ENCODE data around the gene ATP2B3.

Gene ATP2B3

GRCh38 chrX:153495362-153495751 is 22.1 kb upstream of the ATP2B3 start:
- TF ChIP-seq, protein P1, sequence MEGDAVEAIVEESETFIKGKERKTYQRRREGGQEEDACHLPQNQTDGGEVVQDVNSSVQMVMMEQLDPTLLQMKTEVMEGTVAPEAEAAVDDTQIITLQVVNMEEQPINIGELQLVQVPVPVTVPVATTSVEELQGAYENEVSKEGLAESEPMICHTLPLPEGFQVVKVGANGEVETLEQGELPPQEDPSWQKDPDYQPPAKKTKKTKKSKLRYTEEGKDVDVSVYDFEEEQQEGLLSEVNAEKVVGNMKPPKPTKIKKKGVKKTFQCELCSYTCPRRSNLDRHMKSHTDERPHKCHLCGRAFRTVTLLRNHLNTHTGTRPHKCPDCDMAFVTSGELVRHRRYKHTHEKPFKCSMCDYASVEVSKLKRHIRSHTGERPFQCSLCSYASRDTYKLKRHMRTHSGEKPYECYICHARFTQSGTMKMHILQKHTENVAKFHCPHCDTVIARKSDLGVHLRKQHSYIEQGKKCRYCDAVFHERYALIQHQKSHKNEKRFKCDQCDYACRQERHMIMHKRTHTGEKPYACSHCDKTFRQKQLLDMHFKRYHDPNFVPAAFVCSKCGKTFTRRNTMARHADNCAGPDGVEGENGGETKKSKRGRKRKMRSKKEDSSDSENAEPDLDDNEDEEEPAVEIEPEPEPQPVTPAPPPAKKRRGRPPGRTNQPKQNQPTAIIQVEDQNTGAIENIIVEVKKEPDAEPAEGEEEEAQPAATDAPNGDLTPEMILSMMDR (IDR thresholded peaks at IDR 0.05; ENCODE audit: extremely low read depth, missing control alignments): no peak
- no peak for DNase-seq (ENCODE audit: low spot score)

- TF ChIP-seq, protein P1 (IDR thresholded peaks at IDR 0.05; ENCODE audit: extremely low read depth, missing control alignments): no peak
- DNase-seq (ENCODE audit: low spot score): no peak
Measured at GRCh38 chrX:153495903-153496589, 21.4 kb upstream of the ATP2B3 start.

- DNase-seq (ENCODE audit: low spot score): no peak
- TF ChIP-seq, protein P1 (IDR thresholded peaks at IDR 0.05; ENCODE audit: extremely low read depth, missing control alignments): no peak
Measured at GRCh38 chrX:153496590-153496959, 20.9 kb upstream of the ATP2B3 start.

DNA sequence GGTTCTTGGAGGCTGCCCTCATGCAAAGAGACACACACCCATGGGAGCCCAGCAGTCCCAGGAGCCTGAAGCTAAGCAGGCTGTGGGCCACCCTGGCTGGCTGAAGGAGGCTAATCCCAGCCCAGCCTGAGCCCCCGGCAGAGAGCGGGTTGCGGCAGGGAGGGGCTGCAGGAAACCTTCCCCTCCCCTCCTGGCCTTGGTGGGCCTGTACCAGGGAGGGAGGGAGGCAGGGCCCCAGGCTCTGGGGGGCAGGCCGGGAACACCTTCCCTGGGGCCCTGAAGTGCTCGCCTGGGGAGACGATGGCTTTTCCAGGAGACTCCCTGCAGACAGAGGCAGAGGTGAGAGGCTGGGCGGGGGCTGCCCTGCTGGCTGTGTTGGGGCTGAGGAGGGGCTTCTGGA is 19.0 kb upstream of the ATP2B3 start:
- TF ChIP-seq, protein P1 (IDR thresholded peaks at IDR 0.05; ENCODE audit: extremely low read depth, missing control alignments): no peak

DNA sequence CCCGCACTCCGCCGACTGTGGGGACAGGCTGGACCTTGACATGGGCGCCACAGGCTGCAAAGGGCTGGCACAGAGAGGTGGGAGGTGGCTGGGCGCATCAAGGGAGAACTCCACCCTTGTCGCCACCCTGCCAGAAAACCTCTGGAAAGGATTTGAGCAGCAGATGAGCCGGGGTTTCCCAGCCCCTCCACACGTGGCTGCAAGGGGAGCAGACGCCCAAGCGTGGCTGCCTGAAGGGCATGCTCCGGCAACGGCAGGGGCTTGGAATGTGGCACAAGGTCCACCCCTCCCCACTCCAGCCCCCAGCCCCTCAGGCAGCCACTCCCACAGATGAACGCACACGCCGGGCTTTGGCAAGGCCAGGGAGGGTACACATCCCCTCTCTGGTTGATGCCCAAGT is 18.1 kb upstream of the ATP2B3 start:
- DNase-seq (ENCODE audit: low spot score): no peak
- TF ChIP-seq, protein P1 (IDR thresholded peaks at IDR 0.05; ENCODE audit: extremely low read depth, missing control alignments): no peak

More for the DNA sequence above, 19.0 kb upstream of the ATP2B3 start:
- no peak for DNase-seq (ENCODE audit: low spot score)

GRCh38 chrX:153499876-153500275 is 17.6 kb upstream of the ATP2B3 start:
- TF ChIP-seq, protein P1 (IDR thresholded peaks at IDR 0.05; ENCODE audit: extremely low read depth, missing control alignments): no peak
- no peak for DNase-seq (ENCODE audit: low spot score)

DNA sequence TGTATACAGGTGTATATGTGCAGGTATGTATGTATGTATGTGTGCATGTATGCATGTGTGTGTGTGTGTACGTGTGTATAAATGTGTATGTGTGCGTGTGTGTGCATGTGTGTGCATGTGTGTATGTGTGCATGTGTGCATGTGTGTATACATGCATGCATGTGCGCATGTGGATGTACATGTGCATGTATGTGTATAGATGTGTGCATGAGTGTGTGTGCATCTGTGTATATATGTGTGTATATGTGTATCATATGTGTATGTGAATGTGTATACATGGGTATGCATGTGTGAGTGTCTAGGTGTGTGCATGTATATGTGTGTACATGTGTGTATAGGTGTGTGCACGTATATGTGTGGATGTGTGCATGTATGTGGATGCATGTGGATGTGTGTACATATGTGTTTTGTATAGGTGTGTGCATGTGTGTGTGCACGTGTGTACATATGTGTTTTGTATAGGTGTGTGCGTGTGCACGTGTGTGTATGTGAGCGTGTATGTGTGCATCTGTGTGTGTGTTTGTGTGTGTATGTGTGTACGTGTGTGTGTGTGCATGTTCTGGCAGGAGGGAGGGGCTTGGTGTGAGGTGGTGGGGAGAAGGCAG is 16.7 kb upstream of the ATP2B3 start:
- DNase-seq (ENCODE audit: low spot score): no peak
- TF ChIP-seq, protein P1 (IDR thresholded peaks at IDR 0.05; ENCODE audit: extremely low read depth, missing control alignments): no peak
